Testis (tissue), 3 donors: ENCODE results near the gene CLEC16A. TPM values are rescaled to one million over a fixed set of nuclear protein-coding genes. Genes with fewer than 3 reads are reported as not detected.

Experiments used
- DNase-seq: peaks from one replicate; pipeline ENCODE4 v3.0.0-alpha.2; 2019
- H3K27ac ChIP-seq, 2 donors: fragments of 200-600 bp; sonication (generic); one replicate each; pipeline ENCODE4 v1.5.1; 2019
- H3K27me3 ChIP-seq: fragments of 200-600 bp; sonication (generic); one replicate; pipeline ENCODE4 v1.5.1; 2019
- H3K36me3 ChIP-seq: fragments of 200-600 bp; sonication (generic); one replicate; pipeline ENCODE4 v1.5.1; 2017; ENCODE audit warnings: low read depth; ENCODE audit errors: missing control alignments
- H3K4me1 ChIP-seq: fragments of 200-600 bp; sonication (generic); one replicate; pipeline ENCODE4 v1.5.1; 2019
- H3K4me3 ChIP-seq, 2 donors: fragments of 200-600 bp; sonication (generic); one replicate each; pipeline ENCODE4 v1.5.1; 2017 to 2019
- H3K9me3 ChIP-seq: fragments of 200-600 bp; sonication (generic); one replicate; pipeline ENCODE4 v1.5.1; 2017
- POLR2A ChIP-seq: fragments of 450-650 bp; IDR thresholded peaks from one replicate; pipeline ENCODE4 v1.6.1; 2017; ENCODE audit warnings: antibody characterized with exemption, mild to moderate bottlenecking, moderate library complexity
- WGBS, 2 donors: methylation state at CpG; one replicate each; pipeline ENCODE4 v1.1.5; 2018; 5-methylcytosine and 5-hydroxymethylcytosine counted together
- intact Hi-C: fragments of 100-400 bp; cut with DNase I; formaldehyde crosslinking; loops from one replicate; pipeline ENCODE4 v1.15.1; 2023; ENCODE audit warnings: low total_unique reads
- polyA plus RNA-seq: library from polyadenylated mRNA; stranded (reverse); fragments of 350-450 nt; fragmentation: Illumina TruSeq; extraction: RNeasy Lipid Tissue Mini Kit (QIAGEN cat#74804); gene quantifications from one replicate; pipeline ENCODE4 v1.2.3, GENCODE V29; 2014; ENCODE audit warnings: low read depth, low replicate concordance; ENCODE audit not compliant: insufficient read depth
- total RNA-seq, 2 donors: library from RNA; depleted of rRNA; stranded (reverse); fragments of >200 nt; gene quantifications; one replicate each; pipeline ENCODE4 v1.2.3, GENCODE V29; 2016
- TF ChIP-seq, protein P1 (sequence below), 3 experiments: fragments of 450-650 bp in 2 of 3; fragments of 200-600 bp in 1 of 3; sonication (generic) in 1 of 3; IDR thresholded peaks; one replicate each; pipeline ENCODE4 v1.5.1; 2016 to 2019; ENCODE audit warnings: antibody characterized with exemption in 3 of 3, mild to moderate bottlenecking in 2 of 3, moderate library complexity in 1 of 3

CLEC16A gene
- total and polyA plus RNA-seq, 3 donors from 2014 or later, result 93.9 to 126 (median 122) TPM

DNA sequence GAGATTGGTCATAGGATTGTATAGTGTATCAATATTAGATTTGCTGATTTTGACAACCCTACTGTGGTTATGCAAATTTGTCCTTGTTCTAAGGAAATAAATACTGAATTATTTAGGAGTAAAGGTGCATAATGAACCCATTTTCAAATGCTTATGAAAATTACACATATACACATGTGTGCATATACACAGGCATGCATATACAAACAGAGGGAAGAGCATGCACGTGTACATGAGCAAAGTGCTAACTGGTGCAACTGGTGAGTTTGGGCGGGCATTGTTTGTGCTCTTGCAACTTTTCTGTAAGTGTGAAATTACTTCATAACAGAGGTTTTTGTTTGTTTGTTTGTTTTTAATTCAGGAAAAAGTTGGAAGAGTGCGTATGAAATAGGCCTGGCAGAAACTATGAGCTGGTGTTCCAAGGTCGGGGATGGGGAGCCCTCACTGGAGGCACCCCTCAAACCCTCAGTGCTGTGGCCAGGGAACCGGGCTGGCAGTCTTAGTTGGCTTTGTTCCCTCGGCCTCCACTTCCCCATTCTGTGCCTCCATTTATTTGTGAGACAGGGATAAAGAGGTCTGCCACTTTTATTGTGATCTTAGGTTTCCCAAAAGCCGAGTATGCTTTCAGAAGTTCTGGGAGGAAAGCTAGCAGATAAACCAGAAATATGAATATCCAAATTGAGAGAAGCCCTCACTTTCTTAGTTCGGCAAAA is 7.9 kb upstream of the CLEC16A start:
- no peak for DNase-seq
- WGBS, 2 donors, result 63 to 64% methylated on average over 8 of the region's 8 CpGs
- no peaks in the 10 kb centered on the region for H3K27me3 ChIP-seq
- H3K27ac ChIP-seq, result peak overlapping the region in 1 of 2 donors; percentile 50
- no peak for TF ChIP-seq POLR2A
- TF ChIP-seq, protein P1, sequence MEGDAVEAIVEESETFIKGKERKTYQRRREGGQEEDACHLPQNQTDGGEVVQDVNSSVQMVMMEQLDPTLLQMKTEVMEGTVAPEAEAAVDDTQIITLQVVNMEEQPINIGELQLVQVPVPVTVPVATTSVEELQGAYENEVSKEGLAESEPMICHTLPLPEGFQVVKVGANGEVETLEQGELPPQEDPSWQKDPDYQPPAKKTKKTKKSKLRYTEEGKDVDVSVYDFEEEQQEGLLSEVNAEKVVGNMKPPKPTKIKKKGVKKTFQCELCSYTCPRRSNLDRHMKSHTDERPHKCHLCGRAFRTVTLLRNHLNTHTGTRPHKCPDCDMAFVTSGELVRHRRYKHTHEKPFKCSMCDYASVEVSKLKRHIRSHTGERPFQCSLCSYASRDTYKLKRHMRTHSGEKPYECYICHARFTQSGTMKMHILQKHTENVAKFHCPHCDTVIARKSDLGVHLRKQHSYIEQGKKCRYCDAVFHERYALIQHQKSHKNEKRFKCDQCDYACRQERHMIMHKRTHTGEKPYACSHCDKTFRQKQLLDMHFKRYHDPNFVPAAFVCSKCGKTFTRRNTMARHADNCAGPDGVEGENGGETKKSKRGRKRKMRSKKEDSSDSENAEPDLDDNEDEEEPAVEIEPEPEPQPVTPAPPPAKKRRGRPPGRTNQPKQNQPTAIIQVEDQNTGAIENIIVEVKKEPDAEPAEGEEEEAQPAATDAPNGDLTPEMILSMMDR (IDR thresholded peaks at IDR 0.05), result no peak
- peaks cover 63% of the 10 kb centered on the region for H3K4me1 ChIP-seq
- H3K4me3 ChIP-seq, result no peak overlapping the region
- H3K36me3 ChIP-seq, result no peaks in the 10 kb centered on the region
- H3K9me3 ChIP-seq, result no peaks in the 10 kb centered on the region
- intact Hi-C loops, result no loop called here

DNA sequence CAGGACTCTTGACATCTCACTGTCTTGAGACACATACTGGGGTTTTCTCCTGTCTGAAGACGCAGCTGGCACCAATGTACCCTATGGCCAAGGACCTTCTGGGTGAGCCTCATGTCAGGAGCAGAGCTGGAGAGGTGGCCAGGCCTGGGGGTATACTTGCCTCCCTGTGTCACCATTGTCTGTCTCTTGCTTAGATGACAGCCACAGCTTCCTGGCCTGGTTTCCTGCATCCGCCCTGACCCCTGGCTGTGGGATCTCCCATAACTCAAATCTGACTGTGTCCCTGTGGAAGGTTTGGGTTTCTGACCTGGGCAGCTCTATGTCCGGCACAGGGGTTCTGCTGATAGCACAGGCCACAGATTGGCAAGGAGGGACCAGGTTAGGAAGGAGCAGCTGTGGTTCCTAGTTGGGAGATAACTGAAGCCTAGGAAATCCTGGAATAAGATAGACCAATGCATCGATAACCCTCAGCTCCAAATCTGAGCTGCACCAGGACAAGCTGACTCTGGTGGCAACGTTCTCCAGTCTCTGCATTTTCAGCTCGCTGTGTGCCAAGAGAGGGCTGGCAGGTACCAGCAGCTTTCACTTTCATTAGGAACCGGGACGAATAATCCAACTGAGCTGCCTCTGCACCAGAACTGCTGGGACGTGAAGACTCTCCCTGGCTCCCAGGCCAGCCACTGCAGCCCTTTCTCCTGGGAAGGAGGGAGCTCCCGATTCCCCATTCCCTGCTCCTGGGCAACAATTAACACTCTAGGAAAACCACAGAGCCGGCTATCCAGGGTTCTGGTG is 7.1 kb upstream of the CLEC16A start:
- H3K4me3 ChIP-seq, result no peak overlapping the region
- no peaks in the 10 kb centered on the region for H3K27me3 ChIP-seq
- TF ChIP-seq POLR2A, result no peak
- TF ChIP-seq, protein P1 (IDR thresholded peaks at IDR 0.05), result no peak
- H3K27ac ChIP-seq, result peak overlapping the region in 1 of 2 donors; percentile 50
- H3K36me3 ChIP-seq, result no peaks in the 10 kb centered on the region
- DNase-seq, result no peak
- intact Hi-C loops, result no loop called here
- peaks cover 63% of the 10 kb centered on the region for H3K4me1 ChIP-seq
- H3K9me3 ChIP-seq, result no peaks in the 10 kb centered on the region
- 42 to 47% methylated on average over 6 to 11 of the region's 11 CpGs for WGBS, 2 donors

DNA sequence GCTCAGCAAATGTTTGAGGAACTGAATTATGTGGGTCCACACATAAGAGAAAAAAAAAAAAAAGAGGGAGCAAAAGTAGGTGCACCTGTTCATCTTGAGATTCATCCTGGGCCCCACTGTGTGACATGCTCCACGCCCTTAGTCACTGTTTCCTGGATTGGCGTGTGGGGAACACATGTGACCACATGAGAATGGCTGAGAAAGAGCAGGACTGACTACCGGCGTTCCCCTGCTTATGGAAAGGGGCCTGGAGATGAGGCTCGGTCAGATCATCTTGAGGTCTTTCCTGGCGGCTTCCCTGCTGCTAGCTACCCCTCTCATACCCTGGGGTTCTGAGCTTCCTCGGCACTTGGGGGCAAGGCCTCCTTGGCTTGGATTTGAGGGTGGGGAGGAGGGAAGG is 6.0 kb upstream of the CLEC16A start:
- peaks cover 72% of the 10 kb centered on the region for H3K4me1 ChIP-seq
- H3K4me3 ChIP-seq, result no peak overlapping the region
- H3K36me3 ChIP-seq, result no peaks in the 10 kb centered on the region
- DNase-seq, result no peak
- peak overlapping the region in 1 of 2 donors; percentile 25 for H3K27ac ChIP-seq
- H3K9me3 ChIP-seq, result no peaks in the 10 kb centered on the region
- no peak for TF ChIP-seq POLR2A
- TF ChIP-seq, protein P1 (IDR thresholded peaks at IDR 0.05), result no peak
- WGBS, 2 donors, result 58 to 63% methylated on average over 7 of the region's 7 CpGs
- intact Hi-C loops, result no loop called here
- no peaks in the 10 kb centered on the region for H3K27me3 ChIP-seq

DNA sequence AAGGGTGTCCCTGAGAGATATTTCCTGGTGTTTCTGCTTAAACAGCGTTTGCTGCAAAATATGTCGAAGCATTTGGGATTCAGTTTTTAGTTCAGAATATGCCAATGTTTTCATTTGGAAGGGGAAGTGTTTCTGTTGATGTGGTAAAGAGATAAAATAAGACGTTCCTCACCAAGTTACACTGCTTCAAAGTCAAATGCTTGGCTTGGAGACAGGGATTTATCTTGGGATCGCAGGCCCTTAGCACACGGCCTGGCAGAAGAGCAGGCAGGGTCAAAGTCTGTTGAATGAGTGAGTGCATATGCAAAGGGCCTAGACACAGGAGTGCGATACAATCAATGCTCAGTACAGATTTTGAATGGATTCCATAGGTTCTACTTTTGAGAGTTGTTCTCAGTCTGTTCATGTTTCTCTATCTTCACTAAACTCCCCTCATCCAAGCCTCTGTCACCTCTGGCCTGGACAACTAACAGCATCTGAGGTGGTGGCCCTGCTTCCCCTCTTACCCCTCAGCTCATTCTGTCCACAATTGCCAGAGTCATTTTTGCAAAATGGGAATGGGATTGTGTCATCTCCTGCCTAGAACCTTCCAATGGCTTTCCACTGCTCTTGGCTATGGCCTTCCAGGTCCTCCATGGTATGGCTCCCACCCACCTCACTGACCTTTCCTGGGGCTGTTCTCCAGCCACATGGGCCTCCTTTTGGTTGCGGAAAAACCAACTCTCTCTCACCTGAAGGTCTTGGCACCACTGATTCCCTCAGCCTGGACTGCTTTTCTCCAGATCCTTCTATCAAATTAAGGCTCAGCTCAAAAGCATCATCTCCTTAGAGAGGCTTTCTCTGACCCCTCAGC is 5.3 kb upstream of the CLEC16A start:
- Histone ChIP-seq H3K9me3 (no peaks in the 10 kb centered on the region), H3K36me3 (no peaks in the 10 kb centered on the region), H3K27me3 (no peaks in the 10 kb centered on the region), H3K4me3 (no peak overlapping the region), H3K27ac (peak overlapping the region in 1 of 2 donors; percentile 25), H3K4me1 (peaks cover 72% of the 10 kb centered on the region)
- DNase-seq, result no peak
- TF ChIP-seq, protein P1 (IDR thresholded peaks at IDR 0.05), result no peak
- no peak for TF ChIP-seq POLR2A
- WGBS, 2 donors, result 56 to 62% methylated on average over 7 of the region's 7 CpGs
- intact Hi-C loops, result no loop called here
